ENCODE results near the gene PAFAH1B1.
"Not testable (repeated sequence)": the region's sequence is repeated elsewhere in the genome, so short reads cannot be mapped to it uniquely, and the experiment has no call there.

Gene PAFAH1B1

DNA sequence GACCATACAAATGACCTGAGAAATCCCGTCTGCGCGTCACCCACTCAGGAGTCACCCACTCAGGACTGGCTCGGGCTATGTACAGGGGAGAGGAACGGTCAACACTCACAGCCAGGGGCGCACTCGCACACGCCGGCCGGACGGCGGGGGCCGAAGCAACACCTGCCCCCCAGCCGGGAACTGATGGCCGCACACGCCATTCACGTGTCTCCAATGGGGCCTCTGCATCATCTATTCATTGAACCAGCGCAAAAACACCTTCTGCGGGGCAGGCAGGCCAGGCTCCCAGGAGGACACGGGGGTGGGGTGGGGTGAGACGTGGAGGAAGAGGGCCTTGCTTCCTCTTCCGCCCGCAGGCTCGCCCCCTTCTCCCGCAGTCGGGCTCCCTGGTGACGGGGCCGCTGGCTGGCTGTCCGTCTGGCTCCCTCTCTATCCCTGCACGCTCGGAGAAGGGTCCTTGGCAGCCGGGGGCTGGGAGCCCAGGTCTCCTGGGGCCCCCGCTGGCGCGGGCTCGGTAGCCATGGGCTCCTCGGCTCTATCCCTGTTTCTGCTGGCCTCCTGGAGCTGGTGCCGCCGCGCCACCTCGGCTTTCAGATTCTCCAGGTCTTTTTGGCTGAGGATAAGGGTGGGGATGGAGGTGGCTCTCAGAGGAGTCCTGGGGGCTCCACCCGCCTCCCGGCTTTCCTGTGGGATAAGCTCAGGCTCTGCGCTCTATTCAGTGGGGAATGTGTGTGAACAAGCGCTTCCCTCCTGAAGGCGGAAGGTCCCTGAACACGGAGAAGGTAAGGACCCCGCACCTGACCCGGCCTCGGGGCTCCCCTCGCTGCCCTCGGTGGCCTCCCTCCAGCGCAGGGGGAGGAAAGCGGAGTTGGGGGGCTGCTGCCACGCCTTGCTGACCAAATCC, 97.0 kb downstream of the PAFAH1B1 start:
- DNase-seq = no peak

- no peak for DNase-seq
Measured at GRCh38 chr17:2691069-2691871, 97.8 kb downstream of the PAFAH1B1 start.

GRCh38 chr17:2691965-2692780, 98.7 kb downstream of the PAFAH1B1 start:
- DNase-seq = peak in 1 of 2 donors; percentile 8

DNA sequence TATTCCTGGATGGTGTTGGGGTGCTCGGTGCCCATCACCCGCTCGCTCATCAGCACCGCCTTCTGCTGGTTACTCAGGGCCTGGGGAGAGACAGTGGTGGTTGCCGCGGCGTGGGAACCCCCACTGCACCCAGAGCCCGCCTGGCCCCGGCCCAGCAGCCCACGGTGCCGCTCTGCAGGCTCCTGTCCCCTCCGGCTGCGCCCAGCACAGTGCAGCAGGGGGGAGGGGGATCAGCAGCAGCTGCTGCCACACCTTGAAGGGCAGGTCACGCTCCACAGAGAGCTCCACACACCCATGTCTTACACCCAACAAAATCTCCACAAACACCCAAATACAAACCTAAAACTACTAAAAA, 99.3 kb downstream of the PAFAH1B1 start:
- DNase-seq = no peak

DNA sequence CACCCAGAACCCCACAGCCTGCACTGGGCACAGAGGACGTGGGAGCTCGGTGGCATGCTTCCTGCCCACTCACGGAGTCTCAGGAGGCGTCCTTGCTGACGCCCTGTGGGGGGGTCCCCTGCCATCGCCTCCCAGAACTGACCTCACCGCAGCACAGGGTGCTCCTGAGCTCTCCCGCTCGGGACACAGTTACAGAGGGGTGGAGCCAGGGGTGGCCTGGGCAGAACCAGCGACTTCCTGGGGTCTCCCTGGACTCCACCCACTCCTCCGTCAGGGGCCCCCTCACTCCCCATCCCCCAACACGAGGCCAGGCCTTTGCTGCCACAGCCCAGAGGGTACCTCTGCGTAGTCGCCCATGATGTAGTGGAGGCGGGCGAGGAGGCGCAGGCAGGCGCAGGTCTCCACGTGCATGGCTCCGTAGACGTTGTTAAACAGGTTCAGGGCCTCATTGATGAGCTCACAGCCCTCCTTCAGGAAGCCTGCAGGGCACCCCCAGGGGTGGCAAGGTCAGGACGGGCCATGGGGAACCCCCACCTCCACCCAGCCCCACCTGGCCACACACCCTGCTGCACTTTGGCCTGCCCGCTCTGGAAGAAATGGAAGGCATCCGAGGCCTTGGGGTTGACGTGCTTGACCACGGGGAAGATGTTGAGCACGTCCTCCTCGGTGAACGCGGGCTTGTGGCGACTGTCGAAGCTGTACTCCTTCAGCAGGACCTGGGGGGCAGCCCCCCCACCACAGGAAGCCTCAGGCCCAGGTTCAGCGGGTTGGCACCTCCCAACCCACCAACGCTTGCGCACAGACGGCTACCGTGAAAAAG, 100.3 kb downstream of the PAFAH1B1 start:
- peak in 1 of 2 donors; percentile 12 for DNase-seq

DNA sequence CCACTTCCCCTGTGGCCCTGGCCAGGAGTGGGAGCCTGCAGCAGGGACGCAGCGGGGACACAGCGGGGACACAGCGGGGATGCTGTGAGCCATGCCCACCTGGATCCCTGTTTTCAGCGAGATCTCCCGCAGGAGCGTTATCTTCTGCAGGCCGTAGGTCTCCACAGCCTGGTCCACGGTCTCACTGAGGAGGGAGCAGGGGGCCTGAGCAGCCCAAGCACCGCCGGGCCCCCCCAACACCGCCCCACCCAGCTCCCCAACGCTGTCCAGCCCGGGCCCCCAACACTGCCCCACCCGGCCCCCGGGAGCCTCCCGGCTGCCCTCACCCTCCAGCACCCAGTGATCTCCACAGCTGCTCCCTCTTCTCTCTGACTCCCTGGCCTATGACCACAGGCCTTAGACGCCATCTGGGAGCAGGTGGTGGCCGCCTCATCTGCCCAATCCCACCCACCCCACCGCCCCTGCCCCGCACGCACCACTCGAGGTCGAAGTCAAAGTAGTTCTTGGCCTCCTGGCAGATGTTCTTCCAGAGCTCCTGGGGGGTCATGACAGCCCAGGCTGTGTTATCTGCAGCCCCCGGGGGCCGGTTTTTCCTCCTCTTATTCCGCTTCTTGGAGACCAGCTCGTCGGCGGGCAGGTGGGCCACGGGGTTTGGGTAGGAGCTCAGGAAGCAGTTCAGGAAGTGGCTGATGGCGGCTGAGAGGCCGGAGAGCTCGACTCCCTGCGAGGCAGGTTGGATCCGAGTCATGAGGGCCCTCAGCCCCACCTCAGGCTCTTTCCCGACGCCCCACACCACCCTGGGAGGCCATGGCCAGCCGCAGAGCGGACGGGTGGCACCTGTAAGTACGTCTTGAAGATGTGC, 101.2 kb downstream of the PAFAH1B1 start:
- DNase-seq = peak in 1 of 2 donors; percentile 6

DNA sequence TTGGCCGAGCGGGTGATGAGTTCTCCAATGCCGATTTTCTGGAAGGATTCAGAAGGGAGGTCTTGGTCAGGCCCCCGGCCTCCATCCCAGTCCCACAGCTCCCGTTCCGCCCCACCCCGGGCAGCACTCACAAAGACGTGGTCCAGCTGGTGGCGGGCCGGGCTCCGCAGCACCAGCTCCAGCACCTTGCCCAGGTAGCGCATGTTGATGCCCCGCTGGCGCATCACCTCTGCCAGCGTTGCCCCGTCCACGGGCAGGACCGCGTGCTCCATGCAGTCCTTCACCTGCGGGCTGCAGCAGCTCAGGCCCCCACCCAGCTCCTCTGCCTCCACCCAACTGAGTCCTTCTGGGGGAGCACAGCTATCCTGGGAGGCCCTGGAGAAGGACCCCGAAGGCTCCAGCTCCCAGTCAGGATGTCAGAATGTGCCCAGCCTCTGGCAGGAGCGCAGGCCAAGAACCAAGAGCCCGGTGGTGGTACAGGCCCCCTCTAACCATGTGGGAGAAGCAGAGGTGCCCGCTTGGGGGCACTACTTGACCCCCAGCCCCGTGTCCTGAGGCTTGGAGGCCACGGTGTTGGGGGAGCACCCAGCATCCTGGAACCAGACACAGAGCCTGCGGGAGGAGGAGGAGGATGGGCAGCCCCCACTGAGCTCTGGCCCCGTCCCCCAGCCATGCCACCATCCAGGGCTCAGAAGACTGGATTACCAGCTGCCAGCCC, 101.9 kb downstream of the PAFAH1B1 start:
- no peak for DNase-seq

GRCh38 chr17:2695961-2696760, 102.7 kb downstream of the PAFAH1B1 start:
- no peak for DNase-seq

GRCh38 chr17:2697611-2698162, 104.2 kb downstream of the PAFAH1B1 start:
- DNase-seq = no peak

DNA sequence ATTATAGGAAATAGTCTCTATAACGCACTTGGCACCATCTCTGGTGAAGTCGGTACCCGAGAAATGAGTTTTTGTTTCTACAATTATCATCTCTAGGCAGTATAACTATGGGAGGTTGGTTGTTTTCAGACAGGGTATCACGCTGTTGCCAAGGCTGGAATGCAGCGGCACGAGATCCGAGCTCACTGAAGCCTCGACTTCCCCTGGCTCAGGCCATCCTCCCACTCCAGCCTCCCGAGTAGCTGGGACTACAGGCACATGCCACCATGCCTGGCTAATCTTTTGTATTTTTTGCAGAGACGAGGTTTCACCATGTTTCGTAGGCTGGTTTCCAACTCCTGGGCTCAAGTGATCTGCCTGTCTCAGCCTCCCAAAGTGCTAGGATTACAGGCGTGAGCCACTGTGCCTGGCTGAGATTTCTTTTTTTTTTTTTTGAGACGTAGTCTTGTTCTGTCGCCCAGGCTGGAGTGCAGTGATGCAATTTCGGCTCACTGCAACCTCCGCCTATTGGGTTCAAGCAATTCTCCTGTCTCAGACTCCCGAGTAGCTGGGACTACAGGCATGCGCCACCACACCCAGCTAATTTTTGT, 105.9 kb downstream of the PAFAH1B1 start:
- DNase-seq = not testable (repeated sequence)

DNA sequence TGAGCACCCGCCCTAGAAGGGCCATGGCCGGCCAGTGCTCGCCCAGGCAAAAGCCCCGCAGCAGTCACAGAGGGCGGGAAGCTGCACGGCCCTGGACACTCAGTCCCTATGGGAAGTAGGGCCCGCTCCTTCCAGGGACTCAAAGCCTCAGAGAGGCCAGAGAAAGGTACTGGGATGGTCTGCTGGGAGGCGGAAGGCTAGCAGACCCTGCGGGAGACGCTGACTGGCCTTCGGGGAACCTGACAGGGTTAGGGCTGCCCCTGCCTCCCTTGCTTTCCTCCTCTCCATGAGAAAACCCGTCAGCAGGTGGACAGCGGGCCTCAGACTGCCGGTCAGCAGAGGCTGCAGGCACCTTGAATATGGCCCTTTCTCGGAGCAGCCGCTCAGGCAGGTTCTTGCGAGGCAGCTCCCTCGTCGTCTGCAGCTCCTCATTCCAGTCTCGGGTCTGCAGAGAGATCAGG, 106.6 kb downstream of the PAFAH1B1 start:
- no peak for DNase-seq

DNA sequence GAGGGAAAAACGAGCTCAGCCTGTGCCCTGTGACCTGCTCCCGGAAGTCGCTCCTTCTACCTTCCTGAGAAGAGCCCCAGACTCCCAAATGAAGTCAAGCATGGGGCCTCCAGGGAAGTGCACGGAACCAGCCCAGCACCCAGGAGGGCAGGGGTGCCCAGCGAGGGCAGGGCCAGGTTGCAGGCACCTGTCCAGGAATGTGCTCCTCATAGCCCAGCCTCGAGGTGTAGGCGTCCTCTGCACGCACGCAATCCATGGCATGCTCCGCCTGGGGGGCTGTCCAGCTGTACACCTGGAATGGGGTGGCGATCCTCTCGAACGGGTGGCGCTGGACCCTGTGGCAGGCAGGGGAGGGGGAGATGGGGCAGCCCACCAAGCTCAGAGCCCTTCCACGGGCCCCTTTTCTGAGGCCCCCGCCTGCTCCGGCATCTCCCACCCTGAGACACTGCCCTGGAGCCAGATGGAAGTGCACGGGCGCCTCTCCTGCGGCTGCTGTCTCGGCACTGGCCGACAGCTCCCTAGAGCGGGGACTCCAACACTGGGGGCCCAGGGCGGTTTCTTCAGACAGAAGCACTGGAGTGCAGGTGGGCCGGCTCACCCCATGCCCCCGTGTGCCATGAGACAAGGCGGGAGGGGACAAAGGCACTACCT, 107.2 kb downstream of the PAFAH1B1 start:
- DNase-seq = no peak

DNA sequence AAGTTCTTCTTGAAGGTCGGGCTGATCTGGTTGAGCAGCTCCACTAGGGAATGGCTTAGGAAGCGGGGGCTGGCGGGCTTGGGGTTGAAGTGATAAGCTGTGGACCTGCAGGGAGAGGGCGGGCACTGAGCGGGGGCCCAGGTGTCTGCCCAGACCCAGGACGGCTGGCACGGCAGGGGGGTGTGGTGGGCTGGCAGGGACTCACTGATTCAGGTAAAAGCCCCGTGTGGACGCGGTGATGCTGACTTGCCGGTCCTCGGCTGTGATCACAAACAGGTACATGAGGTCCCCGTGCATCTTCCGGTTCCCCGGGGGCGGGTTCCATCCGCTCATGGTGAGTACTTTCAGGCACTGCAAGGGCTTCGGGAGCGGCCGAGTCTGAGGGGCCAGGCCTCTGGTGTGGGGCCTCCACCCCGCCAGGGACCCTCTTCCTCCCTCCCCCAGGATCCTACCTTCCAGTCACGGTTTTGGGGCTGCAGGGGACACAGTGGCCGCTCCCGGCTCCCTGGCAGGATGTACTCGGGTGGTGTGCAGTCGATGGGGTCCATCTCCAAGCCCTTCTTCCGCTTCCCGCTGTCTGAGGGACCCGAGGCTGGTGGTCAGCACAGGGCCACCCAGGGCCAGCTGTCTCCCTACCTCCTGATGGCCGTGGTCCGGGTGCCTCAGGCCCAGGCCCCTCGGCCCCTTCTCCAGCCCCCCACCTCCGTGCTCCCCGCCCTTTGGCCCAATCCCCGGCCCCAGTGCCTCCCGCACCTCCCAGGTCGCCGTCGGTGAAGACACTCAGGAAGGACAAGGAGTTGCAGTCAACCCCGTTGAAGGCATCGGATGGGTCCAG, 107.9 kb downstream of the PAFAH1B1 start:
- no peak for DNase-seq

DNA sequence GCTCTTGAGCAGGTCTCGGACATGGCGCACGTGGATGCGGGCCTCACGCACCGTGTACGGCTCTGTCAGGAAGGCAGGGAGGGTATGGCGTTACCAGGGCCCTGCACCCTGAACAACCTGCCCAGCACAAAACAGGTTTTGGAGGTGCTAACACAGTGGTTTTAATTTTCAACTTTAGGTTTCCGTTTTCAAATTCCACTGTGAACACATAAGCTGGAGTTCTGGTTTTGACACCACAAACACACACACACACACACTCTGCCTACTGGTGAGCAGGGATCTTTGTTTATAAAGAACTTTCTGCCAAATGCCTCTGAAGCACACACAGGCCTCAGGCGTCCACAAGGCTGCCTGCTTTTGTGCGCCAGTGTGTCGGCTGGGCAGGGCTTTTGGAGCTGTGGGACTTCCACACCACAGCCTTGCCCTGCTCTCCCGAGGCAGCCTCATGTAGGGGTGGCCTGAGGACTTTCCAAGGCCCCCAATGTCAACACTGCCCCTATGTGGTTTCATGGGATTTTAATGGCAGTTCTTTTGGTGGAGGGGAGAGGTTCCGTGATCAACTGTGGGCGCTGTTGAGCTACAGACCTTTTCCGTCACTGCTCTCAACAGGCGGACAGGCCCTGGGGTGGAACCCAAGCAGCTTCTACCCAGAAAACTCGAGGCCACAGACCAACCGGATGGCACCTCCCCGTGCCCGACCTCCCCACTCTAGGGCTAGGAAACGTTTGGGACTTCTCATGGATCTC, 108.7 kb downstream of the PAFAH1B1 start:
- DNase-seq = no peak

DNA sequence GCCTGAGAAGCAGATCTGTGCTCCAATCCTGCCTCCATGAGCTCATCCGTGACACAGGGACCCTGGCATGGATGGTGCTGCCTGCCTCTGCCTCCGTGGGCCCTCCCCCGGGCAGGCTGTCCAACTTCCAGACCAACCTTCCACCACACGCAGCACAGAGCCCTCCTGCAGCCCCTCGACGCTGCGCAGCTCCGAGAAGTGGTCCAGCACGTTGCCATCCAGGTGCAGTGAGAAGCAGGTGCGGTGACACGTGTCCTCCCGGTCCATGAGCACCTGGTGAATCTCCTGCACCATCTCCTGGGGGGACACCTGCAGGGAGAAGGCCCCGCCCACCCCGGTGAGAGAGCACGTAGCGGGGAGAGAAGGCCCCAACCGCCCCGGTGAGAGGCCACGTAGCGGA, 109.7 kb downstream of the PAFAH1B1 start:
- DNase-seq = no peak

GRCh38 chr17:2703606-2704005, 110.2 kb downstream of the PAFAH1B1 start:
- no peak for DNase-seq

Data from CD4-positive, alpha-beta T cell treated with Interleukin-4 for 1 hour (primary cell).